ENCODE data around the gene LATS1. TPM values are rescaled to one million over a fixed set of nuclear protein-coding genes. Genes with fewer than 3 reads are reported as not detected.

Gene LATS1
- total and polyA plus RNA-seq, 4 donors: 2.7 to 9.2 (median 5.5) TPM

- H3K4me1 ChIP-seq (ENCODE audit: control insufficient read depth in 4 of 4, insufficient read depth in 4 of 4, low read length in 3 of 4): peaks cover 5 to 10% (median 7%) of the 10 kb centered on the region in 4 donors
- no peak overlapping the region for H3K9ac ChIP-seq (ENCODE audit: low read depth in 1 of 2, low read length in 2 of 2)
- H3K4me3 ChIP-seq (ENCODE audit: low read depth in 1 of 3, low read length in 3 of 3): no peak overlapping the region
- TF ChIP-seq CTCF (IDR thresholded peaks at IDR 0.05; ENCODE audit: low read depth, low read length, missing input control) (no peak), ZBTB33 (IDR thresholded peaks at IDR 0.05) (no peak)
- WGBS: 97% methylated on average over 5 of the region's 5 CpGs
- no peak for DNase-seq (ENCODE audit: low spot score)
- no peak overlapping the region for H3K27ac ChIP-seq (ENCODE audit: low read depth in 1 of 2, low read length in 2 of 2)
- no peaks in the 10 kb centered on the region for H3K36me3 ChIP-seq (ENCODE audit: control insufficient read depth in 4 of 4, insufficient read depth in 3 of 4, low read depth in 1 of 4, low read length in 3 of 4)
- no peaks in the 10 kb centered on the region for H3K9me3 ChIP-seq (ENCODE audit: control insufficient read depth in 4 of 4, low read length in 3 of 4)
- H3K27me3 ChIP-seq (ENCODE audit: control insufficient read depth in 4 of 4, insufficient read depth in 4 of 4, low read length in 3 of 4): no peaks in the 10 kb centered on the region
These were observed 6.2 kb downstream of the LATS1 start for GRCh38 chr6:149711711-149712110.

GRCh38 chr6:149701714-149702113 lies 16.2 kb downstream of the LATS1 start:
- peaks cover 0 to 3% (median 0%) of the 10 kb centered on the region in 4 donors for H3K36me3 ChIP-seq (ENCODE audit: control insufficient read depth in 4 of 4, insufficient read depth in 3 of 4, low read depth in 1 of 4, low read length in 3 of 4)
- no peaks in the 10 kb centered on the region for H3K27me3 ChIP-seq (ENCODE audit: control insufficient read depth in 4 of 4, insufficient read depth in 4 of 4, low read length in 3 of 4)
- H3K9me3 ChIP-seq (ENCODE audit: control insufficient read depth in 4 of 4, low read length in 3 of 4): no peaks in the 10 kb centered on the region
- TF ChIP-seq JUND (IDR thresholded peaks at IDR 0.05): no peak
- TF ChIP-seq RXRA (IDR thresholded peaks at IDR 0.05): no peak
- no peak for TF ChIP-seq REST (IDR thresholded peaks at IDR 0.05)
- TF ChIP-seq SP1 (IDR thresholded peaks at IDR 0.05): no peak
- no peak for TF ChIP-seq CTCF (IDR thresholded peaks at IDR 0.05; ENCODE audit: low read depth, low read length, missing input control)
- TF ChIP-seq MAX (IDR thresholded peaks at IDR 0.05): no peak
- TF ChIP-seq GABPA (IDR thresholded peaks at IDR 0.05 in 1 of 2, conservative IDR thresholded peaks at IDR 0.05 in 1 of 2): no peak
- no peak for TF ChIP-seq ATF3 (IDR thresholded peaks at IDR 0.05)
- no peak overlapping the region for H3K4me3 ChIP-seq (ENCODE audit: low read depth in 1 of 3, low read length in 3 of 3)
- peaks cover 0 to 2% (median 0%) of the 10 kb centered on the region in 4 donors for H3K4me1 ChIP-seq (ENCODE audit: control insufficient read depth in 4 of 4, insufficient read depth in 4 of 4, low read length in 3 of 4)
- H3K27ac ChIP-seq (ENCODE audit: low read depth in 1 of 2, low read length in 2 of 2): no peak overlapping the region
- 88% methylated on average over 7 of the region's 7 CpGs for WGBS
- no peak overlapping the region for H3K9ac ChIP-seq (ENCODE audit: low read depth in 1 of 2, low read length in 2 of 2)
- DNase-seq (ENCODE audit: low spot score): no peak
